VCaP (cell line): Measurements from ENCODE around the gene CLSTN2.

ENCODE experiments used
- H3K27ac ChIP-seq: fragments of 450-650 bp; 2 replicates; pipeline ENCODE4 v1.5.1; 2017
- CTCF ChIP-seq: fragments of 450-650 bp; conservative IDR thresholded peaks from 2 replicates; pipeline ENCODE4 v1.5.1; 2017; ENCODE audit warnings: mild to moderate bottlenecking, moderate library complexity

CLSTN2 gene

GRCh38 chr3:140341203-140341602 is 406.2 kb downstream of the CLSTN2 start:
- TF ChIP-seq CTCF: no peak

GRCh38 chr3:140341817-140342403 is 406.9 kb downstream of the CLSTN2 start:
- no peak for TF ChIP-seq CTCF

More at GRCh38 chr3:140341203-140341602, 406.2 kb downstream of the CLSTN2 start:
- no peak overlapping the region for H3K27ac ChIP-seq

GRCh38 chr3:140342668-140343067 is 407.7 kb downstream of the CLSTN2 start:
- TF ChIP-seq CTCF: no peak
- H3K27ac ChIP-seq: no peak overlapping the region

More at GRCh38 chr3:140341817-140342403, 406.9 kb downstream of the CLSTN2 start:
- no peak overlapping the region for H3K27ac ChIP-seq

GRCh38 chr3:140343211-140344081 is 408.5 kb downstream of the CLSTN2 start:
- no peak overlapping the region for H3K27ac ChIP-seq
- TF ChIP-seq CTCF: no peak

- no peak for TF ChIP-seq CTCF
These were observed 409.1 kb downstream of the CLSTN2 start for GRCh38 chr3:140344082-140344454.

GRCh38 chr3:140344601-140345205 is 409.7 kb downstream of the CLSTN2 start:
- TF ChIP-seq CTCF: no peak
- H3K27ac ChIP-seq: no peak overlapping the region

More at GRCh38 chr3:140344082-140344454, 409.1 kb downstream of the CLSTN2 start:
- no peak overlapping the region for H3K27ac ChIP-seq

GRCh38 chr3:140347151-140347550 is 412.2 kb downstream of the CLSTN2 start:
- no peak for TF ChIP-seq CTCF
- H3K27ac ChIP-seq: no peak overlapping the region
